Fibroblast of skin of abdomen (primary cell): ENCODE data around the gene RNF19B.

Experiments
- DNase-seq: peaks from one replicate; pipeline ENCODE4 v3.0.0-alpha.2; 2013

RNF19B gene

DNA sequence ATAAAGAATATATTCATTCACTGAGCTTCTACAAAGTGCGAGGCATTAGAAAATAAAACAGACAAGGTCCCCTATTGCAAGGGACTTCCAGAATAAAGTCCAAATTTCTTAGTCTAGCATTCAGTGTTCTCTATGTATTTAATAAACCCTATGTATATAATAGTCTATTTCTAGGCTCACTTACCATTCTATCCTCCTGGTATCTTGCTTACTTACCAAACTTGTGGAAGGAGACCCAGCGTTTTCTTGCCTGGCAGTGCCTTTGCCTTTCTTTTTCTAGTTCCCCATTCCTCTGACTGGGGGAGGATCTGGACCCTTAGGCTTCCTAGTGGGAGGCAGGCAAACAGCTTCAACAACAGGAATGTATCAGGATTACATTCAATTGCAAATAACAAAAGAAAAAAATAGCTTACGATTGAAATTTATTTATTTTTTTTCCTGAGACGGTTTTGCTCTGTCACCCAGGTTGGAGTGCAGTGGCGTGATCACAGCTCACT, 690 bp upstream of the RNF19B start:
- no peak for DNase-seq

DNA sequence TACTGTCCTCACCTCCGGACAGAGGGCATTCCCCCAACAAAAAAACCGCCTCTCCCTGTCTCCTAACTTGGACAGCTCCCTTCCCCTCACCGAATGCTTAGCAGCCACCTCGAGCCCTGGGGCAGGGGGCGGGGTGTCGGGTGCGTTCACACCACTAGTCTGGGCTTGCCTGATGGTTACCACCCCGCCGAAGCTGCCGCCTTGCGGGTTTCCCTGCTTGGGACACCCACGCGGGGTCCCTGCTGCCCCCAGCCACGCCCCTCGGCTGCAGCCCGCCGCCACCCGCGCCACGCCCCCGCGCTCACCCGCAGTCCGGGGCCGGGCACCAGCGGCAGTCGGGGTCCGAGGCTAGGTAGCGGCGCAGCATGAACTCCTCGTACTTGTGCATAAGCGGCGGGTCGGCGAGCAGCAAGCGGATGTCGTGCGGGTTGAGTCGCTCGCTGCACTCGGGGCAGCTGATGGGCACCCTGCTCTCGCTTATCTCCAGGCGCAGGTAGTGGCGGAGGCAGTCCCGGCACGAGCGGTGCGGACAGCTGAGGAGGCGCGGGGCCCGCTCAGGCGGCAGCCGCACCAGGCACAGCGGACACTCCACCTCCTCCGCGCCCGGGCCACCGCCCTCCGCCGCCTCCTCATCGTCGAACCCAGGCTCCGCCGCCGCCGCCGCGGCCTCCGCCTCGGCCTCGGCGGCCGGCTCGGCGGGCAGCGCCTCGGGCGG, 706 bp downstream of the RNF19B start:
- DNase-seq, result peak; percentile 28

DNA sequence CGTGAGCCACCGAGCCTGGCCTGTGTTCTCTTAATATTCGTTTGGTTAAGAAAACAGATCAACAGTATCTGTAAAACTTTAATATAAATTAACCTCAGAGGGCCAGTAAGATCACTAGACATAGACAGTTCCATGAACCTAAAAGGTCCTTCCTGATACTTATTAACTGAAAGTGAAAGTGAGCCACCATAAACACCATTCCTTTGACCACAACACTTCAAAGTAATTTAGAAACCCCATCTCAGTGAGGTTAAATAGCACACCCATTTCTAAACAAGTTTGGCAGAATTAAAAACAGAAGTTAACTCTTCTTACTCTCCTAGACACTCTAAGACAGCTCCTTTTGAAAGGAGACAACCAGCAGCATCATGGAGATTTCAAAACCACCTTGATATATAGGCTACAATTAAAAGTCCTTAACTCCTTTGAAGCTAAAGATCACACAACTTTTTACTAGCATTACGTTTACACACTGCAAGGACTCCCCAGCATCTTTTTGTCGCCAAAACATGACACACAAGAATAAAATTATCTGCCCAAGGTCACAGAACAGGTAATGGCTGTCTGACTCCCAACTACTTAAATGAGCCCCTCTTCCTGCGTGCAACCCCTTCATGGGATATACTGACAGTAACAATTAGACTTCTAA, 2.2 kb downstream of the RNF19B start:
- no peak for DNase-seq

DNA sequence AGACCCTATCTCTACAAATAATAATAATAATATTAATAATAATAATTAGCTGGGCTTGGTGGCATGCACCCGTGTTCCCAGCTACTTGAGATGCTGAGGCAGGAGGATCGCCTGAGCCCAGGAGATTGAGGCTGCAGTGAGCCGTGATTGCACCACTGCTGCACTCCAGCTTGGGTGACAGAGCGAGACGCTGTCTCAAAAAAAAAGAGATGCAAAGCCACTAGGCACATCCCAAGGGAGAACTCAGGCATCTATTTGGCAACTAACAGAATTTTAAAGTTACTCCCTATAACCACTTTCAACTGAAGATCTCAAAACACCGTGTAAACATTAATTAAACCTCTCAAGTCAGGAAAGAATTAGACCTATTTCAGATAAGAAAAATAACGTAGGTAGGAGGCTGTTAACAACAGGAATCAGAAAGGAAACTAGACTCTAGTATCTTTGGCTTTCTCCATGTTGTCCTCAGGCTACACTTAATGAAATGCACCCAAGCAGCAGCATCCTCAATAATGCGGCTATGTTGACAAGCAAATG, 3.7 kb downstream of the RNF19B start:
- DNase-seq, result no peak

DNA sequence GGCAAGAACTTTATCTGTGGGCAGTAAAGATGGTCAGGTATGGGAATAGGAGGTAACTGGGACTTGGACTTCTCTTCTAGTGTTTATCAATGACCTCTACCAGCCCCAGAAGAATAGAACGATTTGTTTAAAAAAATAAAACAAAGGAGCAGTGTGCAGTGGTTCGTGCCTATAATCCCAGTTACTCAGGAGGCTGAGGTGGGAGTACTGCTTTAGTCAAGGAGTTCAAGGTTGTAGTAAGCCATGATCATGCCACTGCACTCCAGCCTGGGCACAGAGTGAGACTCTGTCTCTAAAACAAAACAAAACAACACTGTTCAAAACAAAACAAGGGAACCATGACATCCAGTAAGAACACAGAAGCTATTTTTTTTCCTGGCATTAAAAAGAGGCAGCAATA, 4.3 kb downstream of the RNF19B start:
- no peak for DNase-seq

DNA sequence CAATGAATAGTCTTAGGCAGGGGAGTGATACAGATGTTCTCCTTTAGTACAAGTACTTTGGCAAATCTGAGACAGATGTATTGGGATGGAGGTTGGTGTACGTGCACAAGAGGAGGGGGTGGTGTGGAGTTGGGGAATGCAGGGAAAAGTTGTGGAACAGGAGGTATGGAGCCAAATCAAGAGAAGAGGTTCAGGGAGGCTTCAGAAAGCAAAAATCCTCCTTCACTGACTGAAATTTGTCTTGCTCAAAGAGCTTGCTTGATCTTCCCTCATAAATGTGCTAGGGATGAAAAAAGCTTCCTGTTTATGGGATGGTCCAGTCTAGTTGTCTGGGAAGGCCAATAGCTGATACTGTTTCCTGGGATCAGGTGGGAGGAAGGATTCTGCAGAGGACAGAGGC, 5.8 kb downstream of the RNF19B start:
- DNase-seq, result no peak

DNA sequence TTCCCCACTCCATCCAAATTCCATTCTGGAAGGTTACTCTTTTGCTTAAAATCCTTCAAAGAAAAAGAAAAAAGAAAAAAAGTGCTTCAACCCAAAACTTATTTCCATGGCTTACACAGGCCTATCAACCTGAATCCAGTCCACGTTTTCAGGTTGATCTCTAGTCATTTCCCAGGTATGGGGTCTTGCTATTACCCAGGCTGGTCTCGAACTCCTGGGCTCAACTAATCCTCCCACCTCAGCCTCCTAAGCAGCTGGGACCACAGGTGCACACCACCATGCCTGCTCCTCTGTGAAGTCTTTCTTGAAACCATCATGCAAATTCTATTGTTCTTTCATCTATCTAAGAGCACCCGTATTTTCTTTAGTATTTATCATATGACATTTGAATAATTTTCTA, 7.6 kb downstream of the RNF19B start:
- DNase-seq, result no peak

DNA sequence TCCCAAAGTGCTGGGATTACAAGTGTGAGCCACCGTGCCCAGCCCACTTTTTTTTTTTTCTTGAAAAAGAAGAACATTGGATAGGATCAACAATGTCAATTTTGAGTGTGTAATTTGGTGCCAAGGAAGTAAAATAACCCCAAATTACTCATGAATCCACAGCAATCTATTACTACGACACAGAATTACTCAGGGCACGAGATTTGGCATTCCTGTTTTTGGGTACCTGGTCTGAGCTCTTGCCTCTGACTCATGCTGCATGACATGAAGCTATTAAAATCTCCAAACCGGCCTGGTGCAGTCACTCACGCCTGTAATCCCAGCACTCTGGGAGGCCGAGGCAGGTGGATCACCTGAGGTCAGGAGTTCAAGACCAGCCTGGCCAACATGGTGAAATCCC, 10.4 kb downstream of the RNF19B start:
- DNase-seq, result no peak

DNA sequence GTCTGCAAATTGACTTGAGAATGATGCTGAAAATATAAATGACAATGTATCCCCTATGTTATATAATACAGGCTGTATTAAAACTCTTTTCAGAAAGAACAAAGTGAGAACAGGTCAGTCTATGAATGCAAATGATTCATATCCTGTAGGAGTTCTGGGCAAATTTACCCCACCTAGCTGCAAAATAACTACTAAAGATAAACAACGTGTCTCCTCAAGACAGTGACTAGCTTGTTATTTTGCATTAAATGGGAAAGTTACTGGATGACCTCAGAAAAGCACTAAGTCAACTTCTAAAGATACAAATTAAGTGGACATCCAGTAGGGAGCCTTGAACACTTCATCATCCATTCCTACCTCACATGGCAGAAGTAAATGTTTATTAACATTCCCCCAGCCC, 11.1 kb downstream of the RNF19B start:
- no peak for DNase-seq

DNA sequence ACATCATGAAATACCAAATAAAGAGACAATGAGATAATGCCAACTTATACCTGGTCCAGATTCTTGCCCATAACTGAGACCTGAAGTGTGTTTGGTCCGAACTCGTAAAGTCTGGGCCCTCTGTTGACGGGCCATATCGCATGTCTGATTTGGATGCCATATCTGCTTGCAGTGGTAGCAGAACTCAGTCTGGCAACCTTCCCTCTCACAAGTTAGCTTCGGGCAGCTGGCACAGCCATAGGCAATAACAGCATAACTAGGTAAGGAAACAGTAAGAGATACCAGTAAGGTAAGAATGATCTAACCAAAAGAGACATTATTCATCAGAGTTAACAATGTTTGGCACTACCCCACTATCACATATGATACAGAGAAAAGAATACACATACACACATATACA, 15.1 kb downstream of the RNF19B start:
- no peak for DNase-seq

DNA sequence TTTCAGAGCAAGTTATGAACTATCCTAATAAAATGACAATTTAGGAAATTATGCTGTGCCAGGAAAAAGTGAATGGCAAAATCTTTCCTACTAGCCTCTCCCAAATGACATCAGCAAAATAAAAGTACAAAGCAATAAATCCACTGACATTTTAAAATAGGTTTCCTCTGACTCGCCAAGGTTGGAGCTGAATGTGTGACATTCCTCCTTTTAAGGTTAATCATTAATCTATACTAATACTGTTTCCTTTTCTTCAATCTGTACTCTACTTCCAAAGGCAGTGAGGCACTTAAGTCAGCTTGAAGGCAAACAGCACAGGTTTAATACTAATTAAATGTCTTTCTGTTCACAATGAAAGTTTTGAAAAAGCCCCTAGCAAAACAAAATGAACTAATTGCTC, 15.7 kb downstream of the RNF19B start:
- no peak for DNase-seq

DNA sequence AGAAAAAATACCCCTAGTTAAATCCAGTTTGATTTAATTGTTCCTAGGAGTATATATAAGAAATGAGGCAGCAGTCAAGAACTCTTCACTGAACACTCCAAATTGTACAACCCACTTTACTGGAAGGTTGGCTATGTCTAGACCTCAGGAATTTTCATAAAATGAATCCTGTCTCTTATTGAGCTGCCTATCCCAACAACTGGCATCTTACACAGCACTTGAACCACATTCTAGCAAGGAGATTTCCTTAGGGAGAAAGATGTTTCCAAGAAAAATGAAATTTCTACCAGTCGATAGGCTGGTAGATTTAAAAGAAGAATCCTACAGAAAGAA, 16.3 kb downstream of the RNF19B start:
- no peak for DNase-seq

DNA sequence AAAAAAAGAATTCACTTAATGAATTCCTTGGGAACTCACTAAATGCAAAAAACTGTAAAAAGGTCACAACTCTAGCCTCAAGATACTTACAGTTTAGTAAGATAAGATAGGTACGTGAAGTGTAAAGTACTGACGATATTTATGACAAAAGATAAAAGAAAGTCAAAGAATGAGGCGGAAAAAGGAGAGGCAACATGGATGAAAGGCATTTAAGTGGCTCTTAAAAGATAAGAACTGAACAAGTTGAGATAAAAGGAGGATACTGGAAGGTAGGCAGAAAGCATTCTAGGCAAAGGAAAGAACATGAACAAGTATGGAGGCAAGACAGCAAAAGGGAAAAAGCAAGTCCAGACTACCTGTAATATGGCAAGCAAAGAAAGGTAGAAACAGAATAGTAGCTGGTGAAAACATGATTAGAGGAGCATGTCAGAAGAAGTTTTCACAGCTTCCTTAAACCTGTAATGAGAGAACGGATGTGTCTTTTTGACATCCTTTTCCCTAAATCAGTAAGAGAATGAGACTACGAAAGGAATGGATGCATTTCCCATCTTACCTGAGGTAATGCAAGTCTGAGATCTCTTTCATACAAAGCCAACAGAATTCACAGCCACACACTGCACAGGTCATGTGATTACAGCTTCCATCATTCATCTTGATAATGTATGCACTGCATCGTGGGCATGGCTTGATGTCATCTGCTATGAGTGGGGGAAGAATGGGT, 16.8 kb downstream of the RNF19B start:
- DNase-seq, result no peak

DNA sequence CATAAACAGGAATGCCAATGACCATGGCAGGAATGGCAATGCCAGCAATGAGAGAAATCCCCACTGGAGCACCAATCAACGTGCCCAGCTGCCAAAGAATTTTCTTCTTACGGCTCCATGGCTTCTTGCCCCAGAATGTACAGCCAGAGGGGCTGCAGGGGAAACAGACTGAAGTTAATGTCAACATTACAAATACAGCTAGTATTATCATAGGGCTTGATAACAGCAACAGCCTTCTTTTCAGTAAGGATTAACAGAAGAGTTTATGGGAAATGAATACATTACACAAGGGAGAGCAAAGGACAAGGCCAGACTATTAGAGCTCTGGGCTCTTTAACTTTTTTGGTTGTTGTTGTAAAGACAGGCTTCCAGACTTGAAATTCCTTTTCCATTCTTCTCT, 18.2 kb downstream of the RNF19B start:
- no peak for DNase-seq

DNA sequence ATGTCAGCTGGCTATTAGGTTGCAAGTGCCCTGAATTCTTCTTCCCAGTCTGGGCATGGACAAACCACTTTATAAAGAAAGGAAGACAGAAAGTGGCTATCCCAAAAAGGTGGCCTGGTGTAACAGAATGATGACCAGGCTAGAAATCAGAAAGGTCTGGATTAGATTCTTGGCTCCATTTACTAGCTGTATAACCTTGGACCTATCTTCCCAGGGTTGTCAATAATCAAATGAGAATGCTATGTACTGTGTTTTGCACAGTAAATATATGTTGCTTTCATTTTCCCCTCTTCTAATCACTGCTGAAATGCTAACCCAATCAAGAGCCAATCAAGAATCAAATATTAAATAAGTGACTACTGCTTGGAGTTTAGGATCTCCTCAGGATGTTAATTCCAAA, 20.4 kb downstream of the RNF19B start:
- no peak for DNase-seq

DNA sequence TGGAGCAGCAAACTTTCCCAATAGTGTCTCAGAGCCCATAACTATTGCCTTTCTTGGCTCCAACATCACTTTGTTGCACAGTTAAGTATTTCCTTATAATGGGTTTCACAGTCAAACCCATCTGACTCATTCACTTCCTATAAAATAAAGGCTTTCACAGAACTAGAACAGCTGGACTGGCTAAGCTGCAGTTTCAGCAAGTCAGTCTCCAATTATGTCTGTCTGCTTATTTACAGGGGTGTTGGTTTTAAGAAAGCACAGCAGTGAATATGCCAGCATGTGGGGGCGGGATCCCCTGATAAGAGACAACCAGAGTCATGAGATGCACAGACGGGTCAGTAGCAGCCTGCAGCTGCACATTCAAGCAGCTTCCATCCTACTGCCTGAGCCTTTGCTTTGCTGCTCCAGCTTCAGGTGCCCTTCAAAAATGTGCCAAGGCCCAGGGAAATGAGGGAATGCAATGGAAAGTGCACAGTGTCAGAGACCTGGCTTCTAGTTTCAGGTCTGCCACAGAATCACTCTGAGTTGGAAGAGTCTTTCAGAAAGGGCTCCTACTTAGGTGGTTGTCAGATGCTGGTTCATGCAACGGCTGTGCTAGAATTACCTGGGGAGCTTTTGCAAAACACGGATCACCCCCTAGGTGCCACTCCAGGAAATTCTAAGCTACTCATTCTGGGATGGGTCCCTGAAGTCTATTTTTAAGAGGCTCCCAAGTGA, 24.8 kb downstream of the RNF19B start:
- DNase-seq, result peak; percentile 75

DNA sequence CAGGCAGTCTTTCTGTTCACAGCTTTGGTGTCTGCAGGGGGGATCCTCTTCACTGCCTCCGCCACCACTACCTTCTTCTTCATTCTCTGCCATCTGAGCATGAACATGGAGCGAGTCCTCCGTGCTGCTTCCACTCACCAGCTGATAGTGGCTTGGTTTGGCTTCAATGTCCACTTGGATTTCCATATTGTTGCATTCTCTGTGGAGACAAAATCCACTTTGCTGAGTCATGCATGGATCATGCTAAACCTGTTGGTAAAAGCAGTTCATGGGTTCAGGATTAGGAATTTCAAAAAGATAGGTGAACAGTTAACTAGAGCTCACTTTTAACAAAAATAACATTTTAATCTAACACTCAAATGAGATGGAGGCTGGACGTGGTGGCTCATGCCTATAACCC, 27.5 kb downstream of the RNF19B start:
- DNase-seq, result no peak

DNA sequence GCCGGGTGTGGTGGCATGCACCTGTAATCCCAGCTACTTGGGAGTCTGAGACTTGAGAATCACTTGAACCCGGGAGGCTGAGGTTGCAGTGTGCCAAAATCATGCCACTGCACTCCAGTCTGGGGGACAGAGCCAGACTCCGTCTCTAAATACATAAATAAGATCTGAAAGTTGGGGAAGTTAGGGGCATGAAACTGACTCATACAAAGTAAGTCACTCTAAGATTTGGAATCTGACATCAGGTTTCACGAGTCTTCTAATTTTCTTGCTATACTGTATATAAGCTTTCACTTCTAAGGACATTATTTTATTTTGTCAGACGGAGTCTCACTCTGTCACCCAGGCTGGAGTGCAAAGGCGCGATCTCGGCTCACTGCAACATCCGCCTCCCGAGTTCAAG, 30.1 kb downstream of the RNF19B start:
- DNase-seq, result no peak

DNA sequence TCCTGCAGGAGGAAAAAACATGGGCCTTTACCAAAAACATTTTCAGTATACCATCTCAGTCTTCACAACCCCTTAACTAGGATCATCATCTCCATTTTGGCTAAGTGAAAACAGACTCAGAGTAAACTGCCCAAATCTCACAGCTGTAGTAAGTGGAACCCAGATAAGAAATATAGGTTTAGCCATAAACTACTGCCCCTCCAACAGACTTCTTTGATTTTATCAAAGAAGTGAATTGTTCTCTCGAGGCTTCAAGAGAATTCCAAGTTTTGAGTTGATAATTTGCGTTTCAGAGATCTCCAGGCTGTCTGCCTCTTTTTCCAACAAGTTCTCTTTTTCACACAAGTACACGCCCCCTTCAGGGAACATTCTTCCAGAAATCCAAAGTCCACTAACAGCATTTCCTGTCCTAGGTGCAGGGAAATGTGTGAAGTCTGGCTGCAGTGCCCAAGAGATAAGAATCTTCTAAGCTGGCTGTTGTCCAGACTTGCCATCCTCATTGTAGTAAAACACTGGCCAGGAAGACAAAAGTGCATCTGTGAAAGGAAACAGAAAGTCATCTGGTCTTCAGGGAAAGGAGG, 30.8 kb downstream of the RNF19B start:
- no peak for DNase-seq

DNA sequence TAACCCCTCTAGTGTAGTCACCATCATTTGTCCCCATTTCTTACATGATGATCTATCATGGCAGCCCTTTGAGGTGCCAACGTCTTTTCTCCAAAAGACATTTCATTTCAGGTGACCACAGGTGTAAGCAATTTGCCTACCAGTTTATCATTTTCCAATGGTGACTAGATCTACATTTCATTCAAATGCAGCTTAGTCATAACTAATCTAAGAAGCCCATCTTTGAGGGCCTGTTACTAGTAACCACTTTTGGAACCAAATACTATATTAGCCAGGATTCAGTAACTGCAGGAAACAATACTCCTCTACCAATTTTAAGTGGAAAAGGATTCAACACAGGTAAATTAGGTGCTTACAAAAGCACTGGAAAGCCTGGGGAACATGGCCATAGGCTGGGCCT, 32.8 kb downstream of the RNF19B start:
- no peak for DNase-seq

DNA sequence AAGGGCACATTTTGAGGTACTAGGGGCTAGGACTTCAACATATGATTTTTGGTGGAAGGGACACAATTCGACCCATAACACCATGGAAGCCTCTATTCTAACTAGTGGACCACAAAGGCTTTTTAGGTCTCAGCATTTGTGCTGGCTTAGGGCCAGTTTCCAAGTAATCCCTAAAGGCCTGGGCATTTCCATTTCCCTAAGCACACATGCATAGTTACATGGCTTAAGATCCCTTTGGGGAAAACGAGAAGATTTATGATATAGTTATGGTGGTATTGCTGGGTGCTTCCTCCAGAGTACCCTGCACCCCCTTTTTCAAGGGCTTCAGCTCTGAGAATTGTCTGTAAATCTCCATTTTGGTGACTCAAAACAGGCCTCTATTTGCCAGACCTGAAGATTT, 35.2 kb downstream of the RNF19B start:
- DNase-seq, result no peak

DNA sequence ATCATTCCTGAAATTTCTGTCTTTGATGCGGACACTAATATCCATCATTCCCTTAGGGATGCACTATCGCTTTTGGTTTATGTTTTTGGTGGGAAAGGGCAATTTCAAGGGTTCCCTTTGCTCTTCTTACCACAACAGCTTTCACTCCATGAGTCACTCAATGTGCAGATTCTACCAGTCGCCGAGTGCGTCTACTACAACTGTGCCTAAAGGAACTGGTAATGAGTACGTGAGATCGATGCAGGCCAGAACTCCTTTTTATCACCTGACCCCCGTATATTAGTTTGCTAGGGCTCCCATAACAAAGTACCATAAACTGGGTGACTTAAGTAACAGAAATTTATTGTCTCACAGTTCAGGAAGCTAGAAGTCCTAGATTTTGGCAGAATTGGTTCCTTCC, 35.9 kb downstream of the RNF19B start:
- no peak for DNase-seq

DNA sequence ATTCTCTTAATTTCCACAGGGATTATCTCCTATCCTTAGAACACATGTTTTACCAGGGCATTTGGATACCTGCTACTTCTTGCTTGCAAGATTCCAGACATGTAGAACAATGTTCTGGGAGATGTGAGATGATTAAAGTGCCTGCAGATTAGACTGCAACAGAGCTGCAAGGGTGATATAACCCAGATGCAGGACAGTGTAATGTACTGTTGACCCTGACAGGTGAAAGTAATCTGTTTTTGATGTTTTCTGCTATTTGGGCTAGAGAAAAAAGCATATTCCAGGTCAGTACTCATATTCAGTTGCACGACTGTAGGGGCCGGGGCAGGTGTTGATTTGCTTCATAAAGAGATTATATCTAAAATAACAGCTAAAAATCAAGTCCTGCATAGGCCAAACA, 36.3 kb downstream of the RNF19B start:
- no peak for DNase-seq
